H1 (cell line): ENCODE measurements around the gene LTO1. TPM values are rescaled to one million over a fixed set of nuclear protein-coding genes. Genes with fewer than 3 reads are reported as not detected.

Experiments used
- ATF3 ChIP-seq: IDR thresholded peaks from 2 replicates; pipeline ENCODE4 v1.6.1; 2011; ENCODE audit warnings: low read depth, mild to moderate bottlenecking, low read length; ENCODE audit not compliant: insufficient read depth
- BACH1 ChIP-seq: IDR thresholded peaks from 2 replicates; pipeline ENCODE4 v1.6.1; 2012; ENCODE audit warnings: low read length, improper control_type of control experiment
- BRCA1 ChIP-seq: IDR thresholded peaks from 2 replicates; pipeline ENCODE4 v1.6.1; 2012; ENCODE audit warnings: low read depth, low read length, improper control_type of control experiment
- CBX5 ChIP-seq: fragments of 300-800, 300-1000 bp; sonication (generic); IDR thresholded peaks from 2 replicates; pipeline ENCODE4 v1.7.1; 2016; ENCODE audit warnings: antibody characterized with exemption, low read length, low read depth
- CBX8 ChIP-seq: fragments of 300-800, 300-1000 bp; sonication (generic); IDR thresholded peaks from 2 replicates; pipeline ENCODE4 v1.7.1; 2016; ENCODE audit warnings: low read depth, low read length, borderline replicate concordance
- CHD1 ChIP-seq: IDR thresholded peaks from 2 replicates; pipeline ENCODE4 v1.6.1; 2012; ENCODE audit warnings: low read depth, low read length, improper control_type of control experiment
- GABPA ChIP-seq: IDR thresholded peaks from 2 replicates; pipeline ENCODE4 v1.6.1; 2011; ENCODE audit warnings: mild to moderate bottlenecking, low read length, moderate library complexity, borderline replicate concordance; ENCODE audit not compliant: insufficient read depth
- KDM1A ChIP-seq: fragments of 200-600, 300-600 bp; sonication (generic); IDR thresholded peaks from 2 replicates; pipeline ENCODE4 v1.7.1; 2016; ENCODE audit warnings: mild to moderate bottlenecking, low read length, borderline replicate concordance
- KDM4A ChIP-seq: IDR thresholded peaks from one replicate; pipeline ENCODE4 v1.7.1; 2012; ENCODE audit warnings: low read depth, mild to moderate bottlenecking, moderate library complexity, low read length, inconsistent platforms; ENCODE audit not compliant: severe bottlenecking
- NANOG ChIP-seq: IDR thresholded peaks from 2 replicates; pipeline ENCODE4 v1.6.1; 2011; ENCODE audit warnings: low read length, low read depth, mild to moderate bottlenecking, inconsistent platforms; ENCODE audit not compliant: insufficient read depth, poor library complexity, severe bottlenecking
- PHF8 ChIP-seq: fragments of 200-600 bp; sonication (generic); conservative IDR thresholded peaks from 2 replicates; pipeline ENCODE4 v1.7.1; 2012; ENCODE audit warnings: low read depth, mild to moderate bottlenecking, inconsistent platforms, low read length, moderate library complexity
- POU5F1 ChIP-seq: IDR thresholded peaks from 2 replicates; pipeline ENCODE4 v1.6.1; 2011; ENCODE audit warnings: low read depth, mild to moderate bottlenecking, low read length, moderate library complexity
- SAP30 ChIP-seq: fragments of 300-600 bp; sonication (generic); IDR thresholded peaks from 2 replicates; pipeline ENCODE4 v1.7.1; 2012; ENCODE audit warnings: low read length, moderate library complexity, mild to moderate bottlenecking, inconsistent platforms; ENCODE audit not compliant: insufficient read depth, insufficient replicate concordance
- SIRT6 ChIP-seq: IDR thresholded peaks from one replicate; pipeline ENCODE4 v1.7.1; 2012; ENCODE audit warnings: low read length, inconsistent platforms
- SIX5 ChIP-seq: IDR thresholded peaks from 2 replicates; pipeline ENCODE4 v1.6.1; 2011; ENCODE audit warnings: mild to moderate bottlenecking, low read depth, low read length
- SP4 ChIP-seq: IDR thresholded peaks from 2 replicates; pipeline ENCODE4 v1.6.1; 2012; ENCODE audit warnings: low read length, inconsistent platforms
- SRF ChIP-seq: IDR thresholded peaks from 2 replicates; pipeline ENCODE4 v1.6.1; 2011; ENCODE audit warnings: mild to moderate bottlenecking, low read depth, low read length, moderate library complexity
- SUZ12 ChIP-seq: fragments of 200-600 bp; sonication (generic); IDR thresholded peaks from 2 replicates; pipeline ENCODE4 v1.6.1; 2012; ENCODE audit warnings: mild to moderate bottlenecking, inconsistent platforms, low read length, moderate library complexity, mixed read lengths
- TAF1 ChIP-seq: IDR thresholded peaks from 2 replicates; pipeline ENCODE4 v1.6.1; 2011; ENCODE audit warnings: mild to moderate bottlenecking, low read depth, low read length
- polyA plus RNA-seq, 7 experiments: library from polyadenylated mRNA; depleted of rRNA in 3 of 7; stranded (reverse) in 5 of 7; unstranded in 2 of 7; fragments of >200 nt in 5 of 7; fragments of 200-250 nt in 2 of 7; gene quantifications; 1 replicate in 5 of 7; 2 replicates in 1 of 7; 4 replicates in 1 of 7; pipeline versions ENCODE4 v1.2.1 to v1.2.3, GENCODE V29; 2011 to 2013; ENCODE audit warnings: missing spikeins in 2 of 7, mixed read lengths in 2 of 7
- total RNA-seq: library from RNA; stranded (reverse); fragmentation: NEBNext Ultra II Directional; extraction: Animal tissue kit (Norgen Biotek cat#: 25700); gene quantifications from 2 replicates; pipeline ENCODE4 v1.2.1, GENCODE V29; 2021
- TF ChIP-seq, protein P1 (sequence below): IDR thresholded peaks from 2 replicates; pipeline ENCODE4 v1.6.1; 2011; ENCODE audit warnings: low read length, improper control_type of control experiment
- TF ChIP-seq, protein P2 (sequence below), 3 experiments: IDR thresholded peaks; 1 replicate in 2 of 3; 2 replicates in 1 of 3; pipeline versions ENCODE4 v1.5.1 to v1.6.1; 2011; ENCODE audit warnings: low read length in 3 of 3, mild to moderate bottlenecking in 3 of 3, inconsistent platforms in 2 of 3, low read depth in 1 of 3, moderate library complexity in 1 of 3; ENCODE audit not compliant: insufficient read depth in 1 of 3; ENCODE audit errors: control extremely low read depth in 1 of 3

The LTO1 gene
- total and polyA plus RNA-seq, 2 of the 8 experiments (the other 6 are each of a cell fraction or from before 2014, with no cell fraction given), result 15.4 to 21.3 TPM

- TF ChIP-seq ATF3, result no peak
- TF ChIP-seq BRCA1, result no peak
- no peak for TF ChIP-seq CBX5
- TF ChIP-seq KDM4A, result peak; percentile 12
- TF ChIP-seq, protein P1, sequence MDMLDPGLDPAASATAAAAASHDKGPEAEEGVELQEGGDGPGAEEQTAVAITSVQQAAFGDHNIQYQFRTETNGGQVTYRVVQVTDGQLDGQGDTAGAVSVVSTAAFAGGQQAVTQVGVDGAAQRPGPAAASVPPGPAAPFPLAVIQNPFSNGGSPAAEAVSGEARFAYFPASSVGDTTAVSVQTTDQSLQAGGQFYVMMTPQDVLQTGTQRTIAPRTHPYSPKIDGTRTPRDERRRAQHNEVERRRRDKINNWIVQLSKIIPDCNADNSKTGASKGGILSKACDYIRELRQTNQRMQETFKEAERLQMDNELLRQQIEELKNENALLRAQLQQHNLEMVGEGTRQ, result 0 out of 2 replicates have a peak, but pooled peaks have one; percentile 33
- TF ChIP-seq BACH1, result no peak
- peak; percentile 75; the same call in 1 of the 2 replicates for TF ChIP-seq KDM1A
- TF ChIP-seq PHF8, result no peak
- TF ChIP-seq CHD1, result no peak
- no peak for TF ChIP-seq GABPA
- TF ChIP-seq, protein P2, sequence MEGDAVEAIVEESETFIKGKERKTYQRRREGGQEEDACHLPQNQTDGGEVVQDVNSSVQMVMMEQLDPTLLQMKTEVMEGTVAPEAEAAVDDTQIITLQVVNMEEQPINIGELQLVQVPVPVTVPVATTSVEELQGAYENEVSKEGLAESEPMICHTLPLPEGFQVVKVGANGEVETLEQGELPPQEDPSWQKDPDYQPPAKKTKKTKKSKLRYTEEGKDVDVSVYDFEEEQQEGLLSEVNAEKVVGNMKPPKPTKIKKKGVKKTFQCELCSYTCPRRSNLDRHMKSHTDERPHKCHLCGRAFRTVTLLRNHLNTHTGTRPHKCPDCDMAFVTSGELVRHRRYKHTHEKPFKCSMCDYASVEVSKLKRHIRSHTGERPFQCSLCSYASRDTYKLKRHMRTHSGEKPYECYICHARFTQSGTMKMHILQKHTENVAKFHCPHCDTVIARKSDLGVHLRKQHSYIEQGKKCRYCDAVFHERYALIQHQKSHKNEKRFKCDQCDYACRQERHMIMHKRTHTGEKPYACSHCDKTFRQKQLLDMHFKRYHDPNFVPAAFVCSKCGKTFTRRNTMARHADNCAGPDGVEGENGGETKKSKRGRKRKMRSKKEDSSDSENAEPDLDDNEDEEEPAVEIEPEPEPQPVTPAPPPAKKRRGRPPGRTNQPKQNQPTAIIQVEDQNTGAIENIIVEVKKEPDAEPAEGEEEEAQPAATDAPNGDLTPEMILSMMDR (IDR thresholded peaks at IDR 0.05; ENCODE audit: control extremely low read depth in 1 of 3, insufficient read depth in 1 of 3, low read depth in 1 of 3, low read length in 3 of 3), result no peak
- TF ChIP-seq SAP30, result no peak
- TF ChIP-seq SRF, result no peak
- peak; percentile 39; the same call in 1 of the 2 replicates for TF ChIP-seq SUZ12
- no peak for TF ChIP-seq SP4
- TF ChIP-seq SIRT6, result no peak
- TF ChIP-seq NANOG, result no peak
- TF ChIP-seq CBX8, result no peak
- no peak for TF ChIP-seq TAF1
- no peak for TF ChIP-seq SIX5
- no peak for TF ChIP-seq POU5F1
These were observed 27.8 kb upstream of the LTO1 start (continued) for GRCh38 chr11:69702769-69703452.
